ELF-1 (cell line): ENCODE data around the gene UNC5C.

Experiments
- DNase-seq: peaks from one replicate; pipeline ENCODE4 v3.0.0-alpha.2; 2016; ENCODE audit warnings: low read depth, low spot score

Gene UNC5C

DNA sequence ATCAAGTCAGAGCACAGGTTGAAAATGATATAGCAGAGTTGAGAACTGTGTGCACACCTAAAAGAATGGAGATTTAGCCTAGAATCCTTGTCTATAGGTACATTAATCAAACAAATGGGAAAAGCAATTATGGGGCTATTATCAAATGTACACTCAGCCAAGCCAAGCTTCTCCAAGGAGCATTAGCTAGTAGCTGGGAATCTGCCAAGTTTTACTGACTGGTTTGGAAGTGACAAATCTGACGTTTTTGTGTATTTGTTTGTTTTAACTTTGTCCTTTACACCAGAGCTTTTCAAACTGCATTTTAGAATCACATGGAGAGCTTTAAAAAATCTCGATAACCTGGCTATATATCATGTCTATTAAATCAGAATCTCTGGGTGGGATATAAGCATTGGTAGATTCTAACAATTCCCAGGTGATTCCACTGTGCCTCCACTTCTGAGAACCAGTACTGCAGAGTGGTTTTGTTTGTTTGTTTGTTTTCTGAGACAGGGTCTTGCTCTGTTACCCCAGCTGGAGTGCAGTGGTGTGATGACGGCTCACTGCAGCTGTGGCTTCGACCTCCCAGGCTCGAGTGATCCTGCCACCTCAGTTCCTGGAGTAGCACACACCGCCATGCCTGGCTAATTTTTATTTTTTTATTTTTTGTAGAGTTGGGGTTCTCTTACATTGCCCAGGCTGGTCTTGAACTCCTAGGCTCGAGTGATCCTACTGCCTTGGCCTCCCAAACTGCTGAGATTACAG, 279.8 kb downstream of the UNC5C start:
- DNase-seq: no peak

DNA sequence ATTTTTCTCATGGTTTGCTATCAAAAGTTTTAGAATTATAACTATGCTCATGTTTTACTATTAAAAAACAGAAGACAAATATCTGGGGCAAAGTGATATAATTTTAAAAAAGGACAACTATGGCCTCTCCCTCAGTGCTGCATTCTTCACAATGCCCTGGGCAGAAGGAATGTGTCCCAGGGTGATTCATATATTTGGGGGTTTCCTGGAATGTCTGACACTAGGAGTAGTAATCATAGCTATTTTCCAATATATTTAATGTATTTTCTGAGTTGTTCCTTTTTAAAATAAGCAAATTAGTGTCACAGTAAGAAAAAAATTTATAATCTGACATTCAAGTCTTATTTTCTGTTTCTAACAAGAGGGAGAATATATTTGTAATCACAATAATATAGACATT, 281.7 kb downstream of the UNC5C start:
- no peak for DNase-seq

DNA sequence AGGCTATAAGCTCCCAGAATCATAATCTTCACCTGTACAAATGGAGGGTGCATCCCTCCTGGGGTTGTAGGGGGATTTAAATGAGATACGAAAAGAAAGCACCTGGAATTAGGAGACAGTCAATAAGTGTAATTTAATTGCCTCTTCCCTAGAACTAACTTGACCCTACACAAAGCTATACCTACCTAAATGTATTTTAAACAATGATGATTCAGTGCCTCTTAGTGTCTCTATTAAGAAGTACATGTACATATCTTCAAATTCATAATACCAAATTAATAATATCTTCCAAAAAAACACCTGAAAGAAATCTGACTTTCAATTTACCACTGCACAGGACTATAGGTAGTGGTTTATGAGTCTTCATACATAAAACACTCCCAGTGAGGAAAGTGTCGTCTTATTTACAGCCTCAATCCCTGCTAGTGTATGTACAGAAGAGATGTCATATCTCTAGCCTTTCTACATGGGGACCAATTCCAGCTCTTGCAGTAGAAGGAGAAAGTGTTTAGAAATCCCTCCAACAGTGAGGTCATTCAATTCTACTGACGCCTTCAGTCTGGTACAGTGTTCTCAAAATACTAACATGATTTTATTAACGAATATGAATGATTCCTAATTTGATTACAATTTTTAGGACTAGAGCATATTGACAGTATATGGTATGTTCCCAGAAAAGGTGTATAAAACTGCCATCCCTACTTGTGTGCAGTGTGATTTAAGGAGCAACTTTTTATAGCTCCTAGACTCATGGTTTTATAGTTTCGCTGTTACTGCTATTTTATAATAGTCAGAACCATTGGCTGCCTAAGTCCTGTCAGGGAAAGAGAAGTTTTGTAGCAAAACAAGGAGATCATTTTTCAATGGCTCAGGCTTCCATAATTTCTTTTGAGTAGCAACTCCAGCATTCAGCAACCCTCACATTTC, 282.7 kb downstream of the UNC5C start:
- DNase-seq: no peak

DNA sequence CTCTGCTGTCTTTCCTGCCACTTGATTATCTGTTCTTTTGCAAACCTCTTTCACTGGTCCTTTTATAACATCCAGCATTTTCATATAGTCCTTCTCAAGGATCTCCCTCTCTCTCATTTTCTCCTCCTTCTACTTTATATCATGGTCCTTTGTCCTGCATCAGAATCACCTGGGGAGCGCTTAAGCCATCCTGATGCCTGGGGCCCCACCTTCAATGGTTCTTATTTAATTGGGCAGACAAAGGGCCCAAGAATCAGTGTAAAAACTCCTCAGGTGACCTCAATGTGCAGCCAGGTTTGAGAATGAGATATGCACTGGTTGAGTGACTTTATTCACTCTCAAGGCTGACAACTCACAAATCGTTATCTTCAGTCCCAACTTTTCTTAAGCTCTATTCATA, 283.9 kb downstream of the UNC5C start:
- no peak for DNase-seq

DNA sequence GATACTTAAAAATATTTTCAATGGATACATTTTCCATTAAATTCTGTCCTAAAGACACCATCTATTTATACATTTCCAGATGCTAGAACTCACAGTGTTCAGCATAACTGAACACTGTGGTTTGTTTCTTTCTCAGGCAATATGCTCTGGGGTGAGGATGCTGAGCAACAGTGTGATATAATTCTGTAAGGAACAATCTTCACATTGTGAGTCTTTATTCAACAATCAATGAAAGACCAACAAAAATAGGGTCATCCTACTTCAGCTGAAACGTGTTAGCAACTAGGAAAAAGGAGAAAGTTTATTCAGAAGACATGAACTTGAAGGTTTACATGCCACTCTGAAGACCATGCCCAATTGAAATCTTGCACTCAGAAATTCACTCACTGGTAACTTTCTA, 284.8 kb downstream of the UNC5C start:
- no peak for DNase-seq

DNA sequence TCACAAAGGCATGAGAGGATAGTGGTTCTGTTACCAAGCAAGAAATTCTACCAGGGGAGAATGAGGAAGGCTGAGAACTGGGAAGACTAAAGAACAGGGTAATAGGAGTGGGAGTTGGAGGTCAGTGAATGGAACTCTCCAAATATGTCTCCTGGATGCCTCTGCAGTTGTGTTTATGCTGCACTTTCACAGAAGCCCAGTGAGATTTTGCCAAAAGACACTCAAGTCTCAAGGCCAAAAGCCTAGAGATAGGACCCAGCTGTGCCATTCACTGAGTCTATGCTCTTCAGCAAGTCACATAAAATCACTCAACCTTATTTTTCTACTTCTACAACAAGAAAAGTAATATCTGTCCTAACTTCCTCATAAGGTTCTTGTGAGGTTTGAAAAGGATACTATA, 285.4 kb downstream of the UNC5C start:
- no peak for DNase-seq

DNA sequence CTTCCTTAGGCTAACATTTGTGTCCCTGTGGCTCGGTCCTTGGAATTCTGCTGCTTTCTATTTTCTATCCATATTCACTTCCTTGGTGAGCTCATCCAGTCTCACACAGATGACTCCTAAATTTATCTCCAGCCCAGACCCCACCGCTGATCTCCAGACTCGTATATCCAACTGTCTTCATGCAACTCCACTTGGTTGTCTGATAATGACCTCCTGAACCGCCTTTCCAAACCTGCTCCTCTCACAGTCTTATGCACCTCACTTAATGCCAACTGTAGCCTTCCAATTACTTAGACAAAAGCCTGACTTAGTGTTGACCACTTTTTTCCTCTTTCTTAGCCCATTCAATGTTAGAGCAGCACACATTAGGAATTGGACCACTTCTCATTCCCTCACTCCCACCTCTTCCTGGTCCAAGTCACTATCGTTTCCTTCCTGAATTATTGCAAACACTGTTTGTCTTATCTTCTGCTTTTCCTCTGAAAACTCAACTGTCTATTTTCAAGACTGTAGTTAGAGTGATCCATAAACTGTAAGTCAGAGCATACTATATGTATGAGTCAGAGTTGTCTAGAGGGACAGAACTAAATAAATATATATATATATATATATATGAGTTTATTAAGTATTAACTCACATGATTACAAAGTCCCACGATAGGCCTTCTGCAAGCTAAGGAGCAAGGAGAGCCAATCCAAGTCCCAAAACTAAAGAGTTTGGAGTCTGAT, 292.5 kb downstream of the UNC5C start:
- no peak for DNase-seq

DNA sequence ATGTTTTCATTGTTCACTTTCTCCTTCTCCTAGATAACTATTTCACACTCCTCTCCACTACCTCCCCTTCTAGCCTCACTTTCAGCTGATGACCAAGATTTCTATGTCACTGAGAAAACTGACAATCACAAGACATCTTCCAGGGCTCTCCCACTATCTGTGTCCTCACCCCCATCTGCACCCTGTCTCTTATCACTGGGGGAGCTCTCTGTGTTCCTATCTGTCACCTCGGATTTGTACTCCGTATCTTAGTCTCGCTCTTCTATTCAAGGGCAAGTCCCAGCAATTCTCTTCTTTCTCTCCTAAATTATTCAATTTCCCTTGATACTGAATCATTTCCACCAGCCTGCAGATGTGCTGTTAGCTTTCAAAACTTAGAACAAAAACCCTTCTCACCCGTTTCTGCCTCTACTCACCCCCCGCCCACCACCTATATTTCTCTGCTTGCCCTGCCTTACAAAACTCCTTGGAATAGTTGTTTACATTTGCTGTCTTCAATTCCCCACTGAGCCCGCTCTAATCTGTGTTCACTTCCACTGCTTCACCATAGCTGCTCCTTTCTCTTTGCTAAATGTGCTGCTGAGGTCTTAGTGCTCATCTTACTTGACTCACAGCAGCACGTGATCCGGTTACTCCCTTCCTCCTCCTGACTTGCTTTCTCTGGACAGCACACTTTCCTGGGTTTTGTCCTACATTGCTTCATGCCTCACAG, 293.2 kb downstream of the UNC5C start:
- no peak for DNase-seq

DNA sequence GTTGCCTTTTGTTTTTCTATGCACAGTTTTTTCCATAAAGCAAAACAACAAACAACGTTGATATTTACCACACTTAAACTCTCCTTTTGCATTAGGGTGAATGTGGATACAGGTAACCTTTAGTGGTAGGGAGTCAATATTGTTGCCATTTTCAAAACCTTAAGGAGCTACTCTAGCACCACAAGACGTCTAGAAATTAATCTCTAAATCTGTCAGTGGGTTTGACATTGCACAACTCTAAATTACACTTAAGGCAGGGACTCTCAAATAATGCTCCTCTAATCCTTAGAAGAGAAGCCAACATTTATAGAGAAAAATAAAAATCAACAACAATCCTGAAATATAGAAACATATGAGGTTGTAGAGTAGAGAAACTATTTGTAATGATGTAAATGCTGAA, 297.2 kb downstream of the UNC5C start:
- no peak for DNase-seq

DNA sequence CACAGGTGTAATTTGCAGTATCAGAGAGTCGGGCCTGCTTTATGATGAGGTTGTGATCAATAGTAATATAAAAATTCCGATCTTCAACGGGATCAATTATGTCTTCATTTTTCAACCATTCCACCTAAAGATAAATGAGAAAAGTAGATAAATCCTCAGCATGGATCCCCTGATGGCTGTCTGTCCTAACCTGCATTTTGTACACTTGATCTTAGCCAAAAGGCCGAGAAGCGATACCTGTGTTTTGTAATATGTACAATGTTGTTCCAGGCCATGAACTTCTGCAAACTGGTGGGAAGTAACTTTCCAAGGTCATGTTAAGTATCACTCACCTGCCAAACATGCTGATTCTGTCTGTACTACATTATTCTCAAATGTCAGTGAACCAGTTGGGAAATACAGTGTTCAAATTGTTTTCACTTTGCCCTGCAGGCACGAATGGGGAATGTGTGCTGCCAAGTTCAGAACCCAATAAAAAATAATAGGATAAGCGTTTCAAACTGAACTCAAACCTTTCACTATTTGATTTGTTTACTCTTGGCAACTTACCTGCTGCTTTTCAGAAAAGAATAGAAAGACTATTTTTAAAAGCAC, 298.1 kb downstream of the UNC5C start:
- DNase-seq: no peak

DNA sequence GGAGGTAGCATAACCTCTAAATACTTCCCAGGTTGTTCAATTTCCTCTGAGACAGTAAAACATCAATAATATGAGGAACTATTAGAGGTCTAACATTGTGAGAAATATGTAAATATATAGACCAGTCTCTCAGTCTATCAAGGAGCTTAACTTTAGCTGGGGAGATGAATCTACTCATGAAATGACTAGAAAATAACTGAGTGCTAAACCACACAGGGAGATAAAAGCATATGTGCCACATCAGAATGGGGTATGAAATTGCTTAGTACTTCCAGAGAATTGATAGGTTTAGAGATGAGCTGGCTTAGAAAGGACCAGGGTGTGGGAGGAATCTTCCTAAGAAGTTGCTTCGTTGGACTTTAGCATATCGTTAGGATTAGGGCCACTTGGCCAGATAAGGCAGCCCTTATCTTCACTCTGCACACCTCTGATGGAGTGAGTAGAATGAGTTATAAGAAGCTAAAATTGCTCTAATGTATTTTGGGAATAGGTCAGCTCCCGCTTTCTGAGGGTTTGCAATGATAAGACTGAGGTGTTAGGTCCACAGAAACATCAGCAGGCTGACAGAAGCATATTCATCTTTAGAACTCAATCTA, 299.2 kb downstream of the UNC5C start:
- DNase-seq: no peak

DNA sequence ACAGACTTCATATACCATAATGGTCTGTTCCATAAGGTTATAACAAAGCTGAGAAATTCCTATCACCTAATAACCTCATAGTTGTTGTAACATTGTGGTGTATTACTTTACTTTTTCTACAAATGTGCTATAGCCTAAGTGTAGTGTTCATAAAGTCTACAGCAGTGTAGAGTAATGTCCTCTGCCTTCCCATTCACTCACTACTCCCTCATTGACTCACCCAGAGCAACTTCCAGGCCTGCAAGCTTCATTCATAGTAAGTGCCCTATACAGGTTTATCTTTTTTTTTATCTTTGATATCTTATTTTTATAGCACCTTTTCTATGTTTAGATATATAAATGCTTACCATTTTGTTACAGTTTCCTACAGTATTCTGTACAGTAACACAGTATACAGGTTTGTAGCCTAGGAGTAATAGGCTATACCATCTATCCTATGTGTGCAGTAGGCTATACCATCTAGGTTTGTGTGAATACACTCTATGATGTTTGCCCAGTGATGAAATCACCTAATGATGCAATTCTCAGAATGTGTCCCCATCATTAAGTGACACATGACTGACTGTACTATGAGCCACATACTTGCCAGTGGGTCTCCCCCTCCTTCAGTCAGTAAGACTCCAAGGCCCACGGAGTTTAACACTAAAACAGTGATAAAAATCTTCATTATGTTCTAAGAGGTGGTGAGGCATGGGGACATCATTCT, 299.9 kb downstream of the UNC5C start:
- DNase-seq: no peak

DNA sequence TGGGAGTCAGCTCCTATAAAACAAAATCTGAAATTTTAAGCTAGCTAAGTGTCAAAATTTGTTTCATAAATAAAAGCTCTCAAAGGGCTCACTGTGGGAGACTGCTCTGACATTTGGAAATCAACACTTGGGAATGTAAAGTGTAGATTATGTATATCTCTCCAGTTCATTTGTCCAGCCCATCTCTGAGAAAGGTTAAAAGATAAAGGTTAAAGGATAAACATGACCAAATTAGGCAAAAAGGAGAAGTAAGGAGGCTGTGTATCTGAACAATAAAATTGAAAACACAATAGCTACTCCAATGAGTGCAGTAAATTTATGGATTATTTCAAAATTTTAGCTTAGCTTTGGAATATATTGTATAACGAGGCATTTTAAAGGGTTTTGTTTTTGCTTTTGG, 304.9 kb downstream of the UNC5C start:
- no peak for DNase-seq

DNA sequence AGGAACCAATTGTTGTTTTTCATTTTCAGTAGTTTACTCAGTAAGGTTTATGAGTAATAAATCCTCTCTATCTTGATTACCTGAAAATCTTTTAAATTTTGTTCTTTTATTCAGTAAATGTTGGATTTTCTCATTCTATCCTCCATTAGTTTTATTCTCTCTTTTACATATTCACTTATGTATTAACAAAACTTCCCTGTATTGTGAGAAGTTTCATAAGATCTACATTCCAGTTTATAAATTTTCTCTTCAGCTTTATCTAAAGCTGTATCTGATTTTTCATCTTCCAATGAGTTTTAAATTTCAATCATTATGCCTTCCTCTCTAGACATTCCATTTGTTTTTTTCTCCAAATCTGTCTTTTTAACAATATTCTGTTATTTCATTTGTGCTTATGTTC, 310.2 kb downstream of the UNC5C start:
- no peak for DNase-seq

DNA sequence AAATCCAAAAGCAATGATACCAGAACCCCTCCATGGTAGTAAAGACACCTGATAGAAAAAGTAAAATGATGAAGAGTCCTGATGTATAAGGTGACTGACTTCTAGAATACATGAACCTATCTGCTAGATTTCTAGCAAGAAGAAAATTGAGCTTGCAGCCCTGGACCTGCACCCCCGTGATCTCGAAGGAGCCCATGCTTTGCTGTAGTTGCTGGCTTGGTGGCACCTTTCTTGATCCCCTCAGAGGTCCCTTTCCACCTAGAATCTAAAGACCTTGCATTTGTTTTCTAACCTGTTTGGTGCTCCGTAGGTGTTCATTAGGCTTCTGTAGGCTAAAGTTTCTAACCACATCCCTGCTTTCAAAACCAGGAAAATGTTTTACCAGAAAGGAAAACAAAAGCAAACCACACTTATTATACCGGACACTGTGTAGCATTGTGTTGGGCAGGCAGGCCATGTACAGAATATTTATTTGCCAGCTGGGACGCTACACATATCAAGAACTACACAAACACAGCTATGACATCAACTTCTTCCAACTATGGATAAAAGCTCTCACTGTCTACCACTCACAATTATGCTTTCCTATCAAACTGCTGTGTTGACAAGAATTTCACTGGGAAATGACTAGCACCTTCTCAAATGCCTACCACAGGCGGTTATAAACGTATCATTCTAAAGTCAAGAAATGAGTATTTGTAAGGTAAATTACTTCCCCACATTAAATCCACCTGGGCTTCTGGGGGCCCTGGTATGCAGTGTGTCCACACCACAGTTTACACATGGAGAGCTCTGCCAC, 316.2 kb downstream of the UNC5C start:
- DNase-seq: no peak

DNA sequence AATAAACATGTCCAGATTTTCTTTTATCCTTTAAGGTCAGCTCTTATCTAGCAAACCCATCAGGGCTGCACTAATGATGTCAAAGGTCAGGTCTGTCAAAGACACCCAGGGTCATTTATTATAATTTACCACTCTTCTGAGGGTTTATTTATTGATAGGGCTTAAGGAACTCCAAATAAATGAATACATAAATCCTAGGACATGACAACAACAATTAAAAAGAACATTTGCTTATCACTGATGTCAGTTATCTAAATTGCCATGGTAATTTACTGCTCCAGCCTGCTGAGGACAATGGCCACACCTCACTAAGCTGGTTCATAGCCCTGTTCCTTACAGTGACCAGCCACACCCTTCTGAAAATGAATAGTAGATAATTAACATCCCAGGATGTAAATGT, 317.1 kb downstream of the UNC5C start:
- DNase-seq: no peak

DNA sequence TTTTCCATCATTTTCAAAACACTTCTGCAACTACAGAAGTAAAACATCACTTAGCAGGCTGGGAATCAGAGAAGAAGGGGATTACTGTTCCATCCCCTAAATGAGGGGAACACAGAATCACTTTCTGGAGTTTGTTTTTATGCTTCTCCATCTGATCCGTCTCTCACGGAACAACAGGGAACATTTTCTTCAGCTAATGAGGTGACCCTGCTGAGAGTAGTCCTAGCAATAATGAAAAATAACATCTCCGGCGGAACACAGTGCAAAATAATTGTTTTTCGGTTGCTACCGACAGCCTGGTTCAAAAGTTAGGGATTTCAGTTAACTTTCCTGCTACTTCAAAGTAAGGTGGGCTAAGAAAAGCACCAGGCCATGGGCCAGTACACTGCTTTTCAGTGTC, 322.9 kb downstream of the UNC5C start:
- no peak for DNase-seq

DNA sequence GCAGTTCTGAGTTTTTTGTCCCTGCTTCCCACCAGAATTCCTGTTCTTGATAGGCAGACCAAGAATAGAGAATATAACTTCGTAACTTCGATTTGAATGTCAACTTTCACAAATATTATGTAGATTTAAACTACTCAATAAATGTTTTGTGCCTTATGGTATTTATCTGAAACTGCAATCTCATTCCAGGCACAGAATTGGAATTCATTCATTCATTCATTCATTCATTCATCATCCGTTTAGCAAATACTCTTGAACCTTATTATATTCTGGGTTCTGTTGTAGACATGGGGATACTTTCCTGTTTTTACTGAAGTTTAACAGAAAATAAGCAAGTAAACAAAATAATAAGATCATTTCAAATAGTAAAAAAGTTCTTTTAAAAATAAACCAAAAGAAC, 324.4 kb downstream of the UNC5C start:
- DNase-seq: no peak
